SK-N-SH (cell line): ENCODE data around the gene UBE2E1. TPM values are rescaled to one million over a fixed set of nuclear protein-coding genes. Genes with fewer than 3 reads are reported as not detected.
A peak's percentile ranks its signal among the peaks of the same experiment; 100 is the strongest.

Experiments
- CTCF ChIA-PET: fragments of 300-600, 350-600 bp; formaldehyde crosslinking; extraction: SDS; loops from one replicate; lab custom pipeline; 2021; lab: Yijun Ruan, JAX
- POLR2A ChIA-PET: fragments of 350-600 bp; sonication (Branson Sonifier 250); formaldehyde crosslinking; extraction: SDS; loops from one replicate; lab custom pipeline; 2020; ENCODE audit warnings: antibody characterized with exemption, inconsistent platforms; lab: Yijun Ruan, JAX
- DNase-seq: peaks from one replicate; pipeline ENCODE4 v3.0.0; 2012
- H2AFZ ChIP-seq: fragments of 200-600 bp; sonication (generic); 2 replicates; pipeline ENCODE4 v1.8.1; 2016; ENCODE audit warnings: antibody characterized with exemption, mild to moderate bottlenecking, low read depth
- H3F3A ChIP-seq: fragments of 200-600 bp; sonication (generic); replicated peaks from 2 replicates; pipeline ENCODE3; 2016; ENCODE audit warnings: antibody characterized with exemption, mild to moderate bottlenecking; ENCODE audit not compliant: insufficient read depth
- H3K27ac ChIP-seq, 2 experiments: fragments of 200-500 bp in 1 of 2; fragments of 200-600 bp in 1 of 2; sonication (Bioruptor generic) in 1 of 2; sonication (generic), shearing (Covaris generic) in 1 of 2; 2 replicates each; pipeline versions ENCODE4 v1.5.1 to v1.6.1; 2014 to 2016; ENCODE audit warnings: low read depth in 2 of 2, inconsistent platforms in 1 of 2, low read length in 1 of 2, mild to moderate bottlenecking in 1 of 2, mixed read lengths in 1 of 2
- H3K27me3 ChIP-seq: fragments of 200-600 bp; sonication (generic), shearing (Covaris generic); 2 replicates; pipeline ENCODE4 v1.6.1; 2016; ENCODE audit warnings: mixed run types; ENCODE audit not compliant: insufficient read depth
- H3K36me3 ChIP-seq, 2 experiments: fragments of 200-500 bp in 1 of 2; fragments of 200-600 bp in 1 of 2; sonication (Bioruptor generic) in 1 of 2; sonication (generic) in 1 of 2; replicated peaks in 1 of 2; 2 replicates each; pipeline versions ENCODE3 to v1.5.1; 2014 to 2016; ENCODE audit warnings: low read length in 1 of 2, mild to moderate bottlenecking in 1 of 2; ENCODE audit not compliant: insufficient read depth in 2 of 2, control insufficient read depth in 1 of 2
- H3K4me1 ChIP-seq, 2 experiments: fragments of 200-500 bp in 1 of 2; fragments of 200-600 bp in 1 of 2; sonication (Bioruptor generic) in 1 of 2; sonication (generic), shearing (Covaris generic) in 1 of 2; 2 replicates each; pipeline versions ENCODE4 v1.5.1 to v1.6.1; 2014 to 2016; ENCODE audit warnings: low read depth in 1 of 2, low read length in 1 of 2, mixed run types in 1 of 2; ENCODE audit not compliant: insufficient read depth in 2 of 2, control insufficient read depth in 1 of 2
- H3K4me2 ChIP-seq: fragments of 200-600 bp; sonication (generic), shearing (Covaris generic); 2 replicates; pipeline ENCODE4 v1.6.1; 2017; ENCODE audit warnings: mixed run types
- H3K4me3 ChIP-seq, 2 experiments: fragments of 200-500 bp in 1 of 2; fragments of 200-600 bp in 1 of 2; sonication (Bioruptor generic) in 1 of 2; sonication (generic), shearing (Covaris generic) in 1 of 2; 2 replicates each; pipeline versions ENCODE4 v1.5.1 to v1.8.1; 2014 to 2016; ENCODE audit warnings: low read depth in 2 of 2, inconsistent platforms in 1 of 2, low read length in 1 of 2, mild to moderate bottlenecking in 1 of 2, mixed read lengths in 1 of 2, moderate library complexity in 1 of 2
- H3K79me2 ChIP-seq: fragments of 200-600 bp; sonication (generic); 2 replicates; pipeline ENCODE4 v1.8.1; 2017; ENCODE audit warnings: mild to moderate bottlenecking; ENCODE audit not compliant: insufficient read depth
- H3K9ac ChIP-seq: fragments of 200-600 bp; sonication (generic); 2 replicates; pipeline ENCODE4 v1.6.1; 2017; ENCODE audit warnings: mixed run types
- H3K9me2 ChIP-seq: fragments of 200-600 bp; sonication (generic); 2 replicates; pipeline ENCODE4 v1.6.1; 2017; ENCODE audit warnings: mixed run types
- H3K9me3 ChIP-seq: fragments of 200-600 bp; sonication (generic); 2 replicates; pipeline ENCODE4 v1.6.1; 2017; ENCODE audit warnings: mixed run types, mild to moderate bottlenecking, moderate library complexity
- H4K20me1 ChIP-seq: fragments of 200-600 bp; sonication (generic); 2 replicates; pipeline ENCODE4 v1.6.1; 2017; ENCODE audit warnings: mild to moderate bottlenecking, mixed run types; ENCODE audit not compliant: insufficient read depth
- CHD2 ChIP-seq: fragments of 150-350 bp; IDR thresholded peaks from 2 replicates; pipeline ENCODE4 v1.6.1; 2018; ENCODE audit warnings: low read length; ENCODE audit not compliant: partially characterized antibody
- ELF1 ChIP-seq: IDR thresholded peaks from 2 replicates; pipeline ENCODE4 v1.4.0; 2012
- EP300 ChIP-seq, 2 experiments: IDR thresholded peaks; 2 replicates each; pipeline versions ENCODE4 v1.4.0 to v1.6.1; 2012; ENCODE audit warnings: borderline replicate concordance in 1 of 2, low read depth in 1 of 2, low read length in 1 of 2
- FOSL2 ChIP-seq: IDR thresholded peaks from 2 replicates; pipeline ENCODE4 v1.4.0; 2012; ENCODE audit warnings: low read depth, mild to moderate bottlenecking, moderate library complexity, borderline replicate concordance
- FOXJ3 ChIP-seq: sonication (generic); formaldehyde crosslinking; IDR thresholded peaks from 2 replicates; pipeline ENCODE4 v1.5.1; 2020; ENCODE audit warnings: mild to moderate bottlenecking, missing genetic modification reagents
- FOXM1 ChIP-seq: IDR thresholded peaks from 2 replicates; pipeline ENCODE4 v1.4.0; 2012; ENCODE audit warnings: low read depth, mild to moderate bottlenecking
- GABPA ChIP-seq: IDR thresholded peaks from 2 replicates; pipeline ENCODE4 v1.4.0; 2012; ENCODE audit warnings: low read depth, mild to moderate bottlenecking
- GATA2 ChIP-seq: sonication (generic); formaldehyde crosslinking; IDR thresholded peaks from 2 replicates; pipeline ENCODE4 v1.5.0; 2020; ENCODE audit warnings: mild to moderate bottlenecking, missing genetic modification reagents
- MEF2A ChIP-seq: IDR thresholded peaks from 2 replicates; pipeline ENCODE4 v1.4.0; 2012; ENCODE audit warnings: low read depth, borderline replicate concordance
- MXI1 ChIP-seq: IDR thresholded peaks from 2 replicates; pipeline ENCODE4 v1.6.1; 2012; ENCODE audit warnings: mild to moderate bottlenecking, low read depth, low read length, improper control_type of control experiment
- NRF1 ChIP-seq: IDR thresholded peaks from 2 replicates; pipeline ENCODE4 v1.6.1; 2012; ENCODE audit warnings: low read depth, mild to moderate bottlenecking, low read length
- PBX3 ChIP-seq: IDR thresholded peaks from 2 replicates; pipeline ENCODE4; 2012
- POLR2AphosphoS5 ChIP-seq: IDR thresholded peaks from 2 replicates; pipeline ENCODE4 v1.6.1; 2012; ENCODE audit warnings: low read depth, low read length
- REST ChIP-seq: IDR thresholded peaks from 2 replicates; pipeline ENCODE4 v1.6.1; 2012; ENCODE audit warnings: mild to moderate bottlenecking, low read depth, low read length, moderate library complexity
- SIN3A ChIP-seq: IDR thresholded peaks from 2 replicates; pipeline ENCODE4 v1.6.1; 2012; ENCODE audit warnings: low read depth, mild to moderate bottlenecking, low read length, moderate library complexity, borderline replicate concordance
- TAF1 ChIP-seq: IDR thresholded peaks from 2 replicates; pipeline ENCODE4 v1.6.1; 2012; ENCODE audit warnings: low read depth, mild to moderate bottlenecking, low read length, moderate library complexity, borderline replicate concordance
- TEAD4 ChIP-seq: IDR thresholded peaks from 2 replicates; pipeline ENCODE4 v1.4.0; 2012; ENCODE audit warnings: mild to moderate bottlenecking, borderline replicate concordance; ENCODE audit not compliant: insufficient read depth
- YY1 ChIP-seq: IDR thresholded peaks from 2 replicates; pipeline ENCODE4 v1.4.0; 2012; ENCODE audit warnings: low read depth, mild to moderate bottlenecking
- WGBS: methylation state at CpG from one replicate; pipeline ENCODE4 v1.1.6; 2017; ENCODE audit warnings: low lambda C conversion rate; 5-methylcytosine and 5-hydroxymethylcytosine counted together
- polyA plus RNA-seq, 3 experiments: library from polyadenylated mRNA; depleted of rRNA; stranded (reverse); fragments of >200 nt; gene quantifications; 2 replicates each; pipeline ENCODE4 v1.2.3, GENCODE V29; 2012
- TF ChIP-seq, protein P1 (sequence below): IDR thresholded peaks from 2 replicates; pipeline ENCODE4 v1.4.0; 2012; ENCODE audit warnings: low read depth, borderline replicate concordance
- TF ChIP-seq, protein P2 (sequence below): IDR thresholded peaks from 2 replicates; pipeline ENCODE4 v1.4.0; 2012; ENCODE audit warnings: low read depth

Gene UBE2E1
- 59.9 and 85.2 TPM in 2 replicates for polyA plus RNA-seq (2012; rRNA removed)
- polyA plus RNA-seq (2012; cell fraction: cytosol; rRNA removed): 90.1 and 110 TPM in 2 replicates
- polyA plus RNA-seq (2012; cell fraction: nucleus; rRNA removed): 23.7 and 54.6 TPM in 2 replicates

DNA sequence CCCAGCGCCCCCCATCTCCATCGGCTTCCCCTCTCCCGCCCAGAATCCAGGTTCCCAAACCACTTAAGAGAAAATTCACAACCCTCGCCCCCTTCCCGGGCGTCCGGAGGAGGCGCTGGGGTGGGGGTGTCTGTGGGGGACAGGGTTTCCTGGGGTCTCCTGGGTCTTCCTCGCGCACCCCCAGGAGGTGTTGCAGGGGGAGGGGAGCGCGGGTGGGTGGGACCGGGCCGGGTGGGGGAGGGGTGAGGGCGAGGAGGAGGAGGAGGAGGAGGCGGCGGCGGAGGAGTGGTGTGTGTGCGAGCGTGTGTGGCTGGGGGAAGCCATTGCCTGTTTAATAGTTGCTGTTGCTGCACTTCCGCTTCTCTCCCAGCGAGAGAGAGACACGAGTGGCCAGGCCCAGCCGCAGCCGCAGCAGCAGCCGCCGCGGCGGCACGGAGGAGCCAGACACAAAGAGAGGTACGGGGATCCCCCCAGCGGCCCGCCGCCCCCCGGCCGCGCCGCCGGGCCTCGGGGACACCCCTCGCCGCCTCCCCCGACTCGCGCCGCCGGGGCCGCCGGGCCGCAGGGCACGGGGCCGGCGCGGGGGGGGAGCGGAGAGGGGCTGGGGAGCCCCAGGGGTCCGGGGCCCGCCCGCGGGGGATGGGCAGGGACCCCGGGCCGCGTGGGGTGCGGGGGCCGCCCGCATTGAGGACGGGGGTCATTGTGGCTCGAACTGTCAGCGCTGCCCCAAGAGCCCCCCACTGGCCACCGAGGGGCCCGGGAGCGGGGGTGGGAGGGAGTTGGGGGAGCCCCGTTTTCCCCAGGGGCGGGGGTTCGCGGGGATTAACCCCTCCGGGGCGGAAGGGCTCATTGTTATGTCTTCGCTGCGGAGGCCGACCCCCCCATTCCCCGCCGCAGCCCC, at the start of gene UBE2E1:
Gene UBE2E1, plus strand, starts transcription at position 323 of the 901 bp plus-strand sequence. CDS start 1,315 bp downstream, outside the sequence.
- ChIA-PET CTCF (no interaction called here), POLR2A (interaction anchor here (1.0 kb wide), 1 partner anchor 157 kb away, joined by 3 read pairs; no protein-coding TSS in a partner anchor)
- Histone ChIP-seq H3K4me2 (peak within 1 kb of the TSS; percentile 95), H3K27ac (peak within 1 kb of the TSS; percentile 29 to 83; a peak in 3 of 4 replicates), H4K20me1 (peaks cover 5% of the 10 kb centered on the region; the same call in 1 of the 2 replicates), H3K9me2 (no peaks in the 10 kb centered on the region), H3K4me3 (peak within 1 kb of the TSS; percentile 73 to 85), H3K9me3 (no peaks in the 10 kb centered on the region), H3K79me2 (peaks cover 22% of the 10 kb centered on the region), H3K27me3 (no peaks in the 10 kb centered on the region), H3K9ac (peak within 1 kb of the TSS; percentile 81), H3K36me3 (peaks cover 7 to 8% of the 10 kb centered on the region in 2 experiments), H3K4me1 (peaks cover 8 to 16% of the 10 kb centered on the region in 2 experiments; a peak in 2 of 4 replicates), H3F3A (peaks cover 22% of the 10 kb centered on the region), H2AFZ (peak within 1 kb of the TSS; percentile 99)
- peak; percentile 51; the same call in 1 of the 2 replicates for TF ChIP-seq POLR2AphosphoS5
- no peak for TF ChIP-seq FOSL2
- no peak for TF ChIP-seq GATA2 (CRISPR knock-in tag)
- TF ChIP-seq YY1: peak; percentile 65
- no peak for TF ChIP-seq FOXJ3 (CRISPR knock-in tag)
- peak; percentile 60; the same call in 1 of the 2 replicates for TF ChIP-seq MXI1
- TF ChIP-seq PBX3: no peak
- TF ChIP-seq, protein P1, sequence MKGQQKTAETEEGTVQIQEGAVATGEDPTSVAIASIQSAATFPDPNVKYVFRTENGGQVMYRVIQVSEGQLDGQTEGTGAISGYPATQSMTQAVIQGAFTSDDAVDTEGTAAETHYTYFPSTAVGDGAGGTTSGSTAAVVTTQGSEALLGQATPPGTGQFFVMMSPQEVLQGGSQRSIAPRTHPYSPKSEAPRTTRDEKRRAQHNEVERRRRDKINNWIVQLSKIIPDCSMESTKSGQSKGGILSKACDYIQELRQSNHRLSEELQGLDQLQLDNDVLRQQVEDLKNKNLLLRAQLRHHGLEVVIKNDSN: no peak
- TF ChIP-seq, protein P2, sequence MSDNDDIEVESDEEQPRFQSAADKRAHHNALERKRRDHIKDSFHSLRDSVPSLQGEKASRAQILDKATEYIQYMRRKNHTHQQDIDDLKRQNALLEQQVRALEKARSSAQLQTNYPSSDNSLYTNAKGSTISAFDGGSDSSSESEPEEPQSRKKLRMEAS: peak; percentile 78
- TF ChIP-seq SIN3A: no peak
- peak; percentile 66; the same call in 1 of the 2 replicates for TF ChIP-seq TAF1
- TF ChIP-seq CHD2: peak; percentile 24
- 0 out of 2 replicates have a peak, but pooled peaks have one; percentile 47 for TF ChIP-seq ELF1
- no peak for TF ChIP-seq FOXM1
- no peak for TF ChIP-seq REST
- TF ChIP-seq EP300 (IDR thresholded peaks at IDR 0.05; ENCODE audit: borderline replicate concordance in 1 of 2, low read depth in 1 of 2, low read length in 1 of 2): peak in 1 of 2 experiments; percentile 25; a peak in 1 of 4 replicates
- TF ChIP-seq MEF2A: no peak
- TF ChIP-seq NRF1: no peak
- no peak for TF ChIP-seq TEAD4
- TF ChIP-seq GABPA: no peak
- peak; percentile 83 for DNase-seq
- WGBS: 2% methylated on average over 27 of the region's 82 CpGs
